GM18526 (cell line): ENCODE data around the gene SIPA1L2.

Source experiments
- POLR2A ChIP-seq: IDR thresholded peaks from 3 replicates; pipeline ENCODE4 v1.6.1; 2011; ENCODE audit not compliant: insufficient read length; ENCODE audit errors: extremely low read depth

Gene SIPA1L2

GRCh38 chr1:232602622-232603021 lies 27.3 kb downstream of the SIPA1L2 start:
- TF ChIP-seq POLR2A = no peak

DNA sequence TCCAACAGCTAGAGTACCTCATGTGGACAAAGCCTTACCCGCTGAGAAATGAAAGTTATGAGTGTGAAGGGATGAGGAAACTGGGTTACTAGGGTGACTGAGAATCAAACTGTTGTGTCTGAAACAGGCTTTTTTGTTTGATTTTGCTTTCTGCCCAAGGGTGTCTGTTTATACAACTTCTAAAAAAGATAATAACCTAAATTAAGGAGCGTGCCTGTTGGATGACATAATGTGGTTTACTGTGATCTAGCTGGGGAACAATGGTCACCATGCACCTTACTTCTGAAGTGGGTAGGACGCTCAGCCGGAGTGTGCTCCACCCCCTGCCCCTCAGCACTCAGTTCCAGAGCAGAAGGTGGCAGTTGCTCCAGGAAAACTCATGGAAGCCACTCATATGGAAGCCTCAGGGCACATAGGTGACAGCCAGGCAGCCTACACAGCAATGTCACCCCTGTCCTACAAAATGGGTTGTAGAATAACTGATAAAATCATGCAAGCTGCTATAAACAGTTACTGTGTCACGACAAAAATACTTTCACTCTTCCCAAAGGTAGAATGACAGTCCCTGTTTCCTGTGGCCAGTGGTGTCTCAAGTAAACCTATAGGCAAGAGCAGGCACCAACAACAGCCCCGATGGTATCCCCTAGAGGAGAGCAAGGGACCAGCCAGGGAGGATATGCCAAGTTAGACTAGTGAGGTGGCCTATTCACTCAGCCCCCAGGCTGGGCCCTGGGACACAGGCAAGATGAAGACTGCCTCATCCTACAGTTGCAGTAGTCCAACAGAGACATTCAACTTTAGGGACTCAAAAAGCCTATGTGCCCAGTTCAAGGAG lies 29.3 kb downstream of the SIPA1L2 start:
- TF ChIP-seq POLR2A = no peak

- TF ChIP-seq POLR2A = no peak
Measured at GRCh38 chr1:232599178-232600041, 30.5 kb downstream of the SIPA1L2 start.

DNA sequence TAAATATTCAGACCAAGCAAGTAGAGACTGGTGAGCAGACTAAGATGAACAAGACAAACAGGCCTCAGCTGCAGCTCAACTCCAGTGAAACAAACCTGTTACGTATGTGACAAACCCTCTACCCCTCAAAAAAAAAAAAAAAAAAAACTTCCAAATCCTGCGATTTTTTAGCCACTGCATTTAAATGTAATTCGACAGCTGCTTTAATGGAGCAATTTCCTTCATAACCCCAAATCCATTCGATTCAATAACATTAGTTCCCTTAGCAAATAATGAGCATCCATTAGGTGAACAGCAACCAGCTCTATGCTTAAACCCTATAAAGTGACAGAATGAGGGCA lies 31.1 kb downstream of the SIPA1L2 start:
- TF ChIP-seq POLR2A = no peak

GRCh38 chr1:232598133-232598532 lies 31.8 kb downstream of the SIPA1L2 start:
- no peak for TF ChIP-seq POLR2A

DNA sequence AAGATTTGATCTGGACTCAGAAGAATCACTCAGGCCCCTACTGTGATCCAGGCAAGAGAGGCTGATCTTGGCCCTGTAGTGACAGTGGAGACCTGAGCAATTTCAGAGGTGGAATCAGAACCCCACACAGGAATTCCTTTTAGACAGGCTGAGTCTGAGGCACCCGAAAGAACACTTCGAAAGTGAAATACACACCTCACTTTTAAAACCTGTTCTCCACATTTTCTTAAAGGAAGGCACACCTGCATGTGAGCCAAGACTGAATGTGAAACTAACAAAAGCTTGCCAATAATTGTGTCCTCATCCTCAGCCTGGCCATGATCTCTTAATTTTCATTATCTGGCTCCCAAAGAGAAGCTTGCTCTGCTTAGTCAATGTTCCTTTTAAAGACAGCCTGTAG lies 32.2 kb downstream of the SIPA1L2 start:
- TF ChIP-seq POLR2A = no peak

DNA sequence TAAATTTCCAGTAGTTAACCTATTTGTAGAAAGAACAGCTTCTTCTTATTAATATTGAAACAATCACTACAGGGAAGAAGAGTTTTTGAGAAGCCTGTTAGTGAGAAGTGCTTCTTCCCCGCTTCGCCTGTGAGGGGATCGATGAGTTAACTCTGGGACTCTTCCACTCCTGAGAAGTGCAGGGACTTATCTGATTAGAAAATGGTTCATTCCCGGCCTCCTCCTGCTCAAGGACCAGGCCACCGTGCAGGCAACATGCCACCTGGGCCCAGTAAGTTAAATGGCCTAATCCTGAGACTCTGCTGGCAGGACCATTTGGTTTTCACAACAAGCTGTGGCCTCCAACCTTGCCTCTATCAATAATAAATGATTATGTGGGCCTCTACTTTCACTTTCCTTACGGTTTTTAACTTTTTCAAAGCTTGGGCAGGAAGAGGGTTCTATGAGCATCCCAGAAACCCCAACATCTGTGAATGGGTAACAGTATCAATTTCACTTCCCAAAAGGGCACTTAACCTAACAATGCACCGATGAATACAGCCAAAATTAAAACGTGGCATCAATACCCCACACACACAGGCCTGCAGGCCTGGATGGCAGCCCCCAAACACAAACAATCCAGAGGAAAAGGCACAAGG lies 33.1 kb downstream of the SIPA1L2 start:
- TF ChIP-seq POLR2A = no peak

DNA sequence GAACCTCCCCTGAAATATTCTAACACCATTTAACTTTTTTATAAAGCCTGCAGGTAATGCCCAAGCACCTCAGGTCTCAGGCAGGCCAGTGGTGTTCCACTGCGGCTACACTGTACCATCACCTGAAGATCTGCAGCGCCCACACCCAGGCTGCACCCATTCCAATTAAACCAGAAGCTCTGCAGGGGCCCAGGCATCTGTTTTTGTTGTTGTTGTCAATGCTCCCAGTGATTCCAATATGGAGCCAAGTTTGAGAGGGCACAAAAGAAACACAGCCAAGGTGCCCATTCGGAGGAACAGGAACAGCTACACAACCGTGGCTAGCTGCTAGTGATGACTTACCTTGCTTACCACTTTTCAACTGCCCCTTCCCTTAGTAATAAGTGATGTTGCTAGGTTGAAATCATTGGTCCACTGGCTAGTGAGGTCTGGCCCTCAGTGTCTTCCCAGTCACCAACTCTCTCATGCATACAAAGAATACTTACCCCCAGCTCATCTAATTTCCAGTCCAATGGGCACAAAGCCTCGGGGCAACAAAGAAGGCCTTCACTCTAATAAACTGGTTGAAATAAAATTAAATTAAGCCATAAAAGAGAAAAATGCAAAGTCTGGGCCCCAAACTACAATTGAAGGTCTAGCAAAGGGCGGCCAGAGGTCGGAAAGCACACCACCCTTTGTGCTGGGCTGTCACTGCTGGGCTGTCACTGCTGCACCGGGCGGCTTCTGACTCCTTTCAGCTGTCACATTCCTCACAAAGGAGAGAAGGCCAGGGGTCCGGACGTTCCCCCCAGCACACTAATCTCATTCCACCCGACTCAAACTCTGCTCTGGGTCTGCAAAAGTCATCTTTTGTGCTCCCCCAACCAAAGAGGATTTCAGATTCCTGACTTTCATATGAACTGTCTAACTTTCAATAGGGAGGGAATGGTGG lies 34.9 kb downstream of the SIPA1L2 start:
- TF ChIP-seq POLR2A = no peak

DNA sequence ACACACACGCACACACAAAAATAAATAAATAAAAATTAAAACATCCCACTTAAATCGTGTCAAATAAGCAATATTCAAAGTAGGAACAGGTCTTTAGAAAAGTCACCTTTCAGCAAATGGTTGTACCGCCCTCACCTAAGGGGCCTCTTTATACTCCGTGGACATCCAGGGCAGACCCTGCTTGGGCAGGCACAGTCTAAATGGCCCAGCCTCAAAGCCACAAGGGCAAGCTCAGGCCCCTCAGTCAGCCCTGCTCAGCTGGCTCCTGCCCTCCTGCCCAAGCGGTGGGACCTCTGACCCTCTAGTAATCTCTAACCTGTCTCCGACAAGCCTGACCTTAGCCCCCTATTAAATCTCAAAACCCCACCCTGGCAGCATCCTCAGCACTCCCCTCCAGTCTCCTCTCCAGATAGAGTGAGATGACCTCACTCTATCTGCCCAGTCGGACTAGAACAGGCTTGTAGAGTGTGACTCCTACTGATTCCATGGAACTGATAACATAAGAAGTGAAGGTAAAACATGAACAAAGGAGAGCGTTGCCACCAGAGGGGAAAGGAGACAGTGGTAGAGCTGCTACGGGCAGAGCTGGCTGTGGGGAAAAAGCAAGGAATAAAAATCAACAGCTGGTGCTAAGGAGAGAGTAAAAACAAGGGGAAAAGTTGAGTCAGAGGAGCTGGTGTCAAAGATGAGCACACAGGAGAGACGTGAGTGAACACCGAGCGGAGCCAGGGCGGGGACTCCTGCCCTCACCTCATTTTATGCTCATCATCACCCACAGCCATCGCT lies 36.0 kb downstream of the SIPA1L2 start:
- no peak for TF ChIP-seq POLR2A

- no peak for TF ChIP-seq POLR2A
Measured at GRCh38 chr1:232591344-232591743, 38.6 kb downstream of the SIPA1L2 start.

GRCh38 chr1:232590744-232591082 lies 39.2 kb downstream of the SIPA1L2 start:
- TF ChIP-seq POLR2A = no peak

DNA sequence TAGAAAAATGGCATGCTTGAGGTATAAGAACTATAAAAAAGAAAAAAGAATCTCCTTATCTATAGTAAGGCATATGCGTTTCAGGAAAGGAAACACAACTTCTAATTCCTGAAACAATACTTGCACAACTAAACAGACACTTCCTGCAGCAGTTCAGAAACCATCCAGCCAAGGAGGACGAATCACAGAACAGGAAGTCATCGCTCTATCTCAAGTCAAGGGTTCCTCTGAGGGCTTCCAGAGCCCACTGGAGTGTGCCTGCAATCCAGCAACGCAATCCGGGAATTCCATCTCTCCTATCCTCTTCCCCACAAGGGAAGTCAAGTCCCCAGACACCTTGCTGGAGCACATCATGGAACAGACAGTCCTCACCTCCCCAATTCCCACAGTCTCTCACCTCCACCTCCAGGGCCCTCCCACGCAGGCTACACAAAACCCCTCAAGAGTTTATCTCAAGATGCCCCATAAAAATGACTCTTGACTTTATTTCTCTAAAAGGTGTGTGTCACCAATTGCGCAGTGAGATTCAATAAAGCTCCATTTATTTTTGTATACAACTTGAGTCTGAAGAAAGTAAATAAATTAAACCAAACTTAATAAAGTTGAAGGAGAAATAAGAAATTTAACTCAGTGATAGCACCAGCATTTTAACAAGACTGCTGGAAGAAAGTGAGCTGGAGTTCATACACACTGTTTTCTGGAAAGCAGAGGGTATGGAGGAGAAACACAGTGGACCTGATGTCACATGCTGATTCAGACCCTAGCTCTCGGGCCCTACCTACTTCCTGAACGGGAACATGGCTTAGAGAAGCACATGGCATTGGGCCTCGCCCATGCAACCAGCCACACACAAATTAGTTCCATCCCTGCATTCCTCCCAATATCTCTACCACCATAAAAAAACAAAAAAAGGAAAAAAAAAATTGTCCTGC lies 39.9 kb downstream of the SIPA1L2 start:
- no peak for TF ChIP-seq POLR2A
